HepG2 (cell line): ENCODE data around the gene TSACC. TPM values are rescaled to one million over a fixed set of nuclear protein-coding genes. Genes with fewer than 3 reads are reported as not detected.

Source experiments
- AGO1 ChIP-seq: fragments of 200-400 bp; formaldehyde crosslinking; IDR thresholded peaks from 2 replicates; pipeline ENCODE4 v1.6.1; 2017; ENCODE audit warnings: mild to moderate bottlenecking, low read depth, low read length, moderate library complexity; ENCODE audit not compliant: poor library complexity, severe bottlenecking
- ARHGAP35 ChIP-seq: sonication (generic); formaldehyde crosslinking; IDR thresholded peaks from 2 replicates; pipeline ENCODE4 v1.9.0; 2022; ENCODE audit warnings: mild to moderate bottlenecking, inconsistent platforms, moderate library complexity, missing genetic modification reagents, borderline replicate concordance
- CEBPB ChIP-seq: IDR thresholded peaks from 2 replicates; pipeline ENCODE4 v1.6.1; 2011; ENCODE audit warnings: low read depth, low read length, improper control_type of control experiment, borderline replicate concordance
- GZF1 ChIP-seq: sonication (generic); formaldehyde crosslinking; IDR thresholded peaks from 2 replicates; pipeline ENCODE4 v1.5.1; 2020; ENCODE audit warnings: mild to moderate bottlenecking, missing genetic modification reagents
- HBP1 ChIP-seq: IDR thresholded peaks from 2 replicates; pipeline ENCODE4 v1.6.1; 2016; ENCODE audit warnings: low read depth, control low read depth
- KMT2A ChIP-seq: sonication (generic); formaldehyde crosslinking; IDR thresholded peaks from 2 replicates; pipeline ENCODE4 v1.4.0; 2020; ENCODE audit warnings: missing genetic modification reagents
- MLXIP ChIP-seq: sonication (generic); formaldehyde crosslinking; IDR thresholded peaks from 2 replicates; pipeline ENCODE4 v1.9.0; 2021; ENCODE audit warnings: missing genetic modification reagents, borderline replicate concordance
- RFX5 ChIP-seq: IDR thresholded peaks from 2 replicates; pipeline ENCODE4 v1.6.1; 2011; ENCODE audit warnings: low read depth, low read length, improper control_type of control experiment
- RFXANK ChIP-seq: IDR thresholded peaks from 2 replicates; pipeline ENCODE4 v1.6.1; 2016
- SMYD3 ChIP-seq: sonication (generic); formaldehyde crosslinking; IDR thresholded peaks from 2 replicates; pipeline ENCODE4 v1.8.1; 2023; ENCODE audit warnings: mild to moderate bottlenecking, missing genetic modification reagents
- SSRP1 ChIP-seq: IDR thresholded peaks from 2 replicates; pipeline ENCODE4 v1.6.1; 2016; ENCODE audit warnings: control low read depth
- STAG1 ChIP-seq: sonication (generic); formaldehyde crosslinking; IDR thresholded peaks from 2 replicates; pipeline ENCODE4 v1.4.0; 2020; ENCODE audit warnings: missing genetic modification reagents
- TCF12 ChIP-seq, 2 experiments: fragments of 450-650 bp in 1 of 2; sonication (generic) in 1 of 2; formaldehyde crosslinking in 1 of 2; IDR thresholded peaks; 2 replicates each; pipeline versions ENCODE4 v1.6.1 to v1.8.0; 2017 to 2022; ENCODE audit warnings: antibody characterized with exemption in 1 of 2, mild to moderate bottlenecking in 1 of 2, missing genetic modification reagents in 1 of 2, moderate library complexity in 1 of 2
- WIZ ChIP-seq: sonication (generic); formaldehyde crosslinking; IDR thresholded peaks from 2 replicates; pipeline ENCODE4 v1.5.1; 2020; ENCODE audit warnings: mild to moderate bottlenecking, missing genetic modification reagents
- ZNF235 ChIP-seq: sonication (generic); formaldehyde crosslinking; IDR thresholded peaks from 2 replicates; pipeline ENCODE4 v1.8.1; 2023; ENCODE audit warnings: mild to moderate bottlenecking, missing genetic modification reagents, borderline replicate concordance
- ZNF572 ChIP-seq: sonication (generic); formaldehyde crosslinking; IDR thresholded peaks from 2 replicates; pipeline ENCODE4 v1.5.1; 2020; ENCODE audit warnings: mild to moderate bottlenecking, missing genetic modification reagents
- ZNF768 ChIP-seq: sonication (generic); formaldehyde crosslinking; IDR thresholded peaks from 2 replicates; pipeline ENCODE4 v1.4.0; 2020; ENCODE audit warnings: missing genetic modification reagents
- polyA plus RNA-seq, 8 experiments: library from polyadenylated mRNA; depleted of rRNA in 3 of 8; stranded (reverse) in 7 of 8; unstranded in 1 of 8; fragments of >200 nt; fragmentation: Illumina TruSeq in 4 of 8; extraction: Trizol in 4 of 8; gene quantifications; 2 replicates each; pipeline versions ENCODE4 v1.2.1 to v1.2.3, GENCODE V29; 2011 to 2016; ENCODE audit warnings: low read depth in 4 of 8, missing spikeins in 1 of 8, mixed read lengths in 1 of 8; ENCODE audit not compliant: insufficient read depth in 1 of 8
- total RNA-seq, 5 experiments: library from RNA; depleted of rRNA; stranded (reverse); fragments of >200 nt; fragmentation: Illumina TruSeq; extraction: Trizol; gene quantifications; 2 replicates each; pipeline ENCODE4 v1.2.3, GENCODE V29; 2016; ENCODE audit warnings: low read depth in 1 of 5
- TF ChIP-seq, protein P1 (sequence below): sonication (generic); formaldehyde crosslinking; conservative IDR thresholded peaks from 2 replicates; pipeline ENCODE4 v1.4.0; 2020; ENCODE audit warnings: mild to moderate bottlenecking, missing genetic modification reagents, moderate library complexity
- TF ChIP-seq, protein P2 (sequence below): sonication (generic); formaldehyde crosslinking; IDR thresholded peaks from 2 replicates; pipeline ENCODE4 v1.4.0; 2020; ENCODE audit warnings: mild to moderate bottlenecking, missing genetic modification reagents
- TF ChIP-seq, protein P3 (sequence below): IDR thresholded peaks from 2 replicates; pipeline ENCODE4 v1.6.1; 2016; ENCODE audit warnings: missing genetic modification reagents, missing compliant biosample characterization

Gene TSACC
- total and polyA plus RNA-seq, 2 of the 13 experiments (the other 11 are each of a cell fraction or from before 2014, with no cell fraction given) = 1.5 to 2.6 TPM

DNA sequence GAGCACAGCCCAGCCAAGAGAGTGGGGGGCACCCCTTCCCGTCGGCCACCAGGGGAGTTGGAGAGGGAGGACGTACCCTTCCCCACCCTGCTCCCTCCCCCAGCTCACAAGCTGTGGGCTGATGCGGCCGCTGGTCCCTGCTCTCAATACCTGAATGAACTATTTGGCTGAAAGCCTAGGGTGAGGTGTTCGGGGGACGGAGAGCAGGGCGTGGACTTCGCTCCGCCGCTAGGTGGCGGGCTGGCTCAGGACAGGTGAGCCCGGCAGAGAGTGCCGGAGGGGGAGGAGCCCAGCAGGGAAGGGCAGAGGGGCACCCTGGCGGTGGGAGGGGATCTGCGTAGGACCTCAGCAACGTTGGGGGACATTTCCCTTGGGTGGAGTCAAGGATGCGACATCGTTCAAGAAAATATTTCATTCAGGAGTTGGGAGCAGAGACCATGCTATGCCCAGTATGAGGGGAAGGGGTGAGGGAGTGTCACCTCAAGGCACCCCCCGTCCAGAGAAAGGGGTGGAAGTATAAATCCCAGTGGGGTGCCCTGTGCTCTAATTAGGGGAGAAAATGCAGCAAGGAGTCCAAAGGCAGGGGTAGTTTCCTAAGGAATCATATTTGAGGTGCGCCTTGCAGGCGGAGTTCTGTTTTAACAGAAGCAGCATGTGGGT, 18.7 kb downstream of the TSACC start (continued):
- no peak for TF ChIP-seq AGO1
- TF ChIP-seq GZF1 (CRISPR knock-in tag) = no peak
- TF ChIP-seq, protein P1, sequence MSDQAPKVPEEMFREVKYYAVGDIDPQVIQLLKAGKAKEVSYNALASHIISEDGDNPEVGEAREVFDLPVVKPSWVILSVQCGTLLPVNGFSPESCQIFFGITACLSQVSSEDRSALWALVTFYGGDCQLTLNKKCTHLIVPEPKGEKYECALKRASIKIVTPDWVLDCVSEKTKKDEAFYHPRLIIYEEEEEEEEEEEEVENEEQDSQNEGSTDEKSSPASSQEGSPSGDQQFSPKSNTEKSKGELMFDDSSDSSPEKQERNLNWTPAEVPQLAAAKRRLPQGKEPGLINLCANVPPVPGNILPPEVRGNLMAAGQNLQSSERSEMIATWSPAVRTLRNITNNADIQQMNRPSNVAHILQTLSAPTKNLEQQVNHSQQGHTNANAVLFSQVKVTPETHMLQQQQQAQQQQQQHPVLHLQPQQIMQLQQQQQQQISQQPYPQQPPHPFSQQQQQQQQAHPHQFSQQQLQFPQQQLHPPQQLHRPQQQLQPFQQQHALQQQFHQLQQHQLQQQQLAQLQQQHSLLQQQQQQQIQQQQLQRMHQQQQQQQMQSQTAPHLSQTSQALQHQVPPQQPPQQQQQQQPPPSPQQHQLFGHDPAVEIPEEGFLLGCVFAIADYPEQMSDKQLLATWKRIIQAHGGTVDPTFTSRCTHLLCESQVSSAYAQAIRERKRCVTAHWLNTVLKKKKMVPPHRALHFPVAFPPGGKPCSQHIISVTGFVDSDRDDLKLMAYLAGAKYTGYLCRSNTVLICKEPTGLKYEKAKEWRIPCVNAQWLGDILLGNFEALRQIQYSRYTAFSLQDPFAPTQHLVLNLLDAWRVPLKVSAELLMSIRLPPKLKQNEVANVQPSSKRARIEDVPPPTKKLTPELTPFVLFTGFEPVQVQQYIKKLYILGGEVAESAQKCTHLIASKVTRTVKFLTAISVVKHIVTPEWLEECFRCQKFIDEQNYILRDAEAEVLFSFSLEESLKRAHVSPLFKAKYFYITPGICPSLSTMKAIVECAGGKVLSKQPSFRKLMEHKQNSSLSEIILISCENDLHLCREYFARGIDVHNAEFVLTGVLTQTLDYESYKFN (CRISPR knock-in tag) = peak; percentile 59
- TF ChIP-seq, protein P2, sequence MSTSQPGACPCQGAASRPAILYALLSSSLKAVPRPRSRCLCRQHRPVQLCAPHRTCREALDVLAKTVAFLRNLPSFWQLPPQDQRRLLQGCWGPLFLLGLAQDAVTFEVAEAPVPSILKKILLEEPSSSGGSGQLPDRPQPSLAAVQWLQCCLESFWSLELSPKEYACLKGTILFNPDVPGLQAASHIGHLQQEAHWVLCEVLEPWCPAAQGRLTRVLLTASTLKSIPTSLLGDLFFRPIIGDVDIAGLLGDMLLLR (CRISPR knock-in tag) = peak; percentile 29; the same call in 1 of the 2 replicates
- peak; percentile 41; the same call in 1 of the 2 replicates for TF ChIP-seq WIZ (CRISPR knock-in tag)
- TF ChIP-seq TCF12 (IDR thresholded peaks at IDR 0.05) = no peak
- TF ChIP-seq TCF12 (CRISPR knock-in tag; IDR thresholded peaks at IDR 0.05) = no peak
- no peak for TF ChIP-seq ARHGAP35
- 0 out of 2 replicates have a peak, but pooled peaks have one; percentile 35 for TF ChIP-seq RFXANK (CRISPR knock-in tag)
- TF ChIP-seq, protein P3, sequence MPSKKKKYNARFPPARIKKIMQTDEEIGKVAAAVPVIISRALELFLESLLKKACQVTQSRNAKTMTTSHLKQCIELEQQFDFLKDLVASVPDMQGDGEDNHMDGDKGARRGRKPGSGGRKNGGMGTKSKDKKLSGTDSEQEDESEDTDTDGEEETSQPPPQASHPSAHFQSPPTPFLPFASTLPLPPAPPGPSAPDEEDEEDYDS (CRISPR knock-in tag) = peak; percentile 59
- TF ChIP-seq KMT2A (CRISPR knock-in tag) = peak; percentile 25; the same call in 1 of the 2 replicates
- peak; percentile 82; the same call in 1 of the 2 replicates for TF ChIP-seq ZNF235 (CRISPR knock-in tag)
- peak; percentile 75; the same call in 1 of the 2 replicates for TF ChIP-seq SSRP1 (CRISPR knock-in tag)
- no peak for TF ChIP-seq HBP1 (CRISPR knock-in tag)
- TF ChIP-seq CEBPB = no peak
- 0 out of 2 replicates have a peak, but pooled peaks have one; percentile 6 for TF ChIP-seq RFX5
- peak; percentile 87 for TF ChIP-seq STAG1
- no peak for TF ChIP-seq MLXIP (CRISPR knock-in tag)
- no peak for TF ChIP-seq SMYD3 (CRISPR knock-in tag)
- TF ChIP-seq ZNF768 = peak; percentile 67; the same call in 1 of the 2 replicates
- peak; percentile 70; the same call in 1 of the 2 replicates for TF ChIP-seq ZNF572 (CRISPR knock-in tag)
